ENCODE measurements around the gene MIA.
A peak's percentile ranks its signal among the peaks of the same experiment; 100 is the strongest.
"Not testable (repeated sequence)": the region's sequence is repeated elsewhere in the genome, so short reads cannot be mapped to it uniquely, and the experiment has no call there.

Gene MIA

DNA sequence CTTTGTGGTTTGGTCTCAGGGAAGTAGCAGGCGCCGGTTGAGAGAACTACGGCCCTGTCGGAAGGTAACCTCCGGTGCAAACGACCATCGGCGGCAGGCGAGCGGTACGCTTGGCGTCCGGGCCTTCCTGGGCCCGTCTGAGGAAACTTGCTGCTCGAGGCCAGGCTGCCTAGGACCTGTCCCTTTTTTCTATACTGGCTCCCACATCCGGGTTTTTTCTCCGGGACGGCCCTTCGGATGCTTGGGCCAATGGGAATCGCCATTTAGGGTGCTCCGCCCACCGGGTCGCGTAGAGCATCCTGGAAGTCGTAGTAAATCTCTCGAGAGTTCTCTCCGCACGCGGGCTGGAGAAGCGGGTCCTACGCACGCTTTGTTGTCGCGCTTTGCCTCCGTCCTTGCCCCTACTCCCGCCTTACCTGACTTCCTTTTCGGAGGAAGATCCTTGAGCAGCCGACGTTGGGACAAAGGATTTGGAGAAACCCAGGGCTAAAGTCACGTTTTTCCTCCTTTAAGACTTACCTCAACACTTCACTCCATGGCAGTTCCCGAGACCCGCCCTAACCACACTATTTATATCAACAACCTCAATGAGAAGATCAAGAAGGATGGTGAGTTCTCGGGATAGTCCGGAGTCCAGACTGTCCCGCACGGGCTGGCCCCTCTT is 24.3 kb upstream of the MIA start, which contains the start of gene SNRPA:
TSS of gene SNRPA (plus strand) at position 330 of the 664 bp plus-strand sequence. CDS start at position 536, 206 bp downstream.
- DNase-seq = peak; percentile 98

DNA sequence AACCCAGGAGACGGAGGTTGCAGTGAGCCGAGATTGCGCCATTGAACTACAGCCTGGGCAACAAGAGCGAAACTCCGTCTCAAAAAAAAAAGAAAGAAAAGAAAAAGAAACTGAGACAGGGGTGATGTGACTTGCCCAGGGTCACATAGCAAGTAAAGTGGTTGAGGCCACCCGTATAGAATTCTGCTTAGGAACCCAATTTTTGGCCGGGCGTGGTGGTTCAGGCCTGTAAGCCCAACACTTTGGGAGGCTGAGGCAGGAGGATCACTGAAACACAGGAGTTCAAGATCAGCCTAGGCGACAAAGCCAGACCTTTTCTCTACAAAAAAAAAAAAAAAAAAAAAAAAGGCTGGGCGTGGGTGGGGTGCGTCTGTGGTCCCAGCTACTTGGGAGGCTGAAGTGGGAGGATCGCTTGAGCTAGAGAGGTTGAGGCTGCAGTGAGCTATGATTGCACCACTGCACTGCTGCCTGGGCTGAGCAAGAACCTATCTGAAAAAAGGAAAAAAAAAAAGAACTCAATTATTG is 23.0 kb upstream of the MIA start:
- DNase-seq = no peak

DNA sequence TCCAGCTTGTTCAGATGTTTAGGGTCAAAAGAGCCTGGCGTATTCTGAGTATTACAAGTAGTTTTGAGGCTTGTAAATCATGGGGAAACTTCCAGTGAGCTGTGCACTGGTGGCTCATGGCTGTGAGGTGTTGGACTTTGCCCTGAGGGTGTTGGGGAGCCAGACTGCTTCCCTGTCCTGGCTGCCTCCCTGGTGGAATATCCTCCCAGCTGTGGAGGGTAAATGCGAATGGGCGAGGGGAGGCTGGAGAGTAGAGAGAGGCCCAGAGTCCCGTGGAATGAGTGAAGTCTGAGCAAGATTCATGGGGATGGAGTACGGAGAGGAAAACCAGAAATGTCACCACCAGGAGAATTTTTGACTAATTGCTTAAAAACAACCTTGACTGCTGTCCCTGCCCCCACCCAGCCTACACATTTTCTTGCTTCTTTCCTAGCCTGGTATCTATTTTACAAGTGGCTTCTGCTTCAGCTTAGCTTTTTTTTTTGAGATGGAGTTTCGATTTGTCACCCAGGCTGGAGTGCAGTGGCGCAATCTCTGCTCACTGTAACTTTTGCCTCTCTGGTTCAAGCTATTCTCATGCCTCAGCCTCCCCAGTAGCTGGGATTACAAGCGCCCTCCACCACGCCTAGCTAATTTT is 20.6 kb upstream of the MIA start:
- DNase-seq = no peak

DNA sequence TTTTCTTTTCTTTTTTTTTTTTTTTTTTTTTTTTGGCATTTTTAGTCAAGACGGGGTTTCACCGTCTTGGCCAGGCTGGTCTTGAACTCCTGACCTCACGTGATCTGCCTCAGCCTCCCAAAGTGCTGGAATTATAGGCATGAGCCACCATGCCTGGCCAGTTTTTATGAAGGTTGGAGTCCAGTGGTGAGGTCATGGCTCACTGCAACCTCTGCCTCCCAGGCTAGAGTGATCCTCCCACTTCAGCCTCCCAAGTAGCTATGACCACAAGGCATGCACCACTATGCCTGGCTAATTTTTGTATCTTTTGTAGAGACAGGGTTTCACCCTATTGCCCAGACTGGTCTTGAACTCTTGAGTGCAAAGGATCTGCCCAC is 20.1 kb upstream of the MIA start:
- no peak for DNase-seq

DNA sequence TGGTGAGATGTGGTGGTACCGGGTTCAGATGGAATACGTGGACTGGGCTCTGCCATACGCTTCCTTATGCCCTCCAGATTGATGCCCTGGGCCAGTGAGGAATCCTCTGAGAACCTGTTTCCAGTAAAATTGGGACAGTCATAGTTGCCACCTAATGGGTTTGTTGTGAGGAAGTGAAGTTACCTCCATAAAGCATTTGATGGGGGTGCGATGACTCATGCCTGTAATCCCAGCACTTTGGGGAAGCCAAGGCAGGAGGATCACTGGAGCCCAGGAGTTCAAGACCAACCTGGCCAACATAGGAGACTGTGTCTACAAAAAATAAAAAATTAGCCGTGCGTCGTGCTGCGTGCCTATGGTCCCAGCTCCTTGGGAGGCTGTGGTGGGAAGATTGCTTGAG is 19.5 kb upstream of the MIA start:
- no peak for DNase-seq

DNA sequence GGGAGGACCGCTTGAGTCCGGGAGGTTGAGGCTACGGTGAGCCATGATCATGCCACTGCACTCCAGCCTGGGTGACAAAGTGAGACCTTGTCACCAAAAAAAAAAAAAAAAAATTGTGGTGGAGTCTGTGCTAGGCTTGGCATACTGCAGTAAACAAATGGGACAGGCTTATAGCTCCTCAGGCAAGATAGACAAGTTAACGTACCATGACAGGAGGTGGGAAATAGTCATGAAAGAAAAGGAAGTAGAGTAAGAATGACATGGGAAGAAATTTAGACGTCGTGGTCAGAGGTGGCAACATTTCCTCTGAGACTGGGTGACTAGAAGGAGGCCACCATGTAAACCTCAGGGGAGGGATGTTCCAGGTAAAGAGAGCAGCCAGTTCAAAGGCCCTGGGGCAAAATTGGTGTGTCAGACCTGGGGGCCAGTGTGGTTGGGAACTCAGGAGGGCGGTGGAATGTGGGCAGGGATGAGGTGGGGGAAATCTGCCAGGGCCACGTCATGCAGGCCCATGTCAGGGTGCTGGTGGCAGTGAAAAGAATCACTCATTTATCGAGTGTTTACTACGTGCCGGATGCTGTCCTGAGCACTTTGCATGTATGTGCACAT is 18.7 kb upstream of the MIA start:
- no peak for DNase-seq

DNA sequence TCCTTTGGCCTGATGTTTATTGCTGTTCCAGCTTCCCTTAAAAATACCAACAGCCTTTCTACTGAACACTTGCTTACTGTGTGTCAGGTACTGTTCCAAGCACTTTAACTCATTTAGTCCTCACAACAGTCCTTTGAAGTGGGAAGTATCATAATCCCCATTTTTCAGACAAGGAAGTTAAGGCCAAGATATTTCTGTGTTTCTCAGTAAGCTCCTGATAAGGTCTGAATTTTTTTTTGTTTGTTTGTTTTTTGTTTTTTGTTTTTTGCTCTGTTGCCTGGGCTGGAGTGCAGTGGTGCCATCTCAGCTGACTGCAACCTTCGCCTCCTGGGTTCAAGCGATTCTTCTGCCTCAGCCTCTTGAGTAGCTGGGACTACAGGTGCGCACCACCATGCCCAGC is 16.8 kb upstream of the MIA start:
- no peak for DNase-seq

DNA sequence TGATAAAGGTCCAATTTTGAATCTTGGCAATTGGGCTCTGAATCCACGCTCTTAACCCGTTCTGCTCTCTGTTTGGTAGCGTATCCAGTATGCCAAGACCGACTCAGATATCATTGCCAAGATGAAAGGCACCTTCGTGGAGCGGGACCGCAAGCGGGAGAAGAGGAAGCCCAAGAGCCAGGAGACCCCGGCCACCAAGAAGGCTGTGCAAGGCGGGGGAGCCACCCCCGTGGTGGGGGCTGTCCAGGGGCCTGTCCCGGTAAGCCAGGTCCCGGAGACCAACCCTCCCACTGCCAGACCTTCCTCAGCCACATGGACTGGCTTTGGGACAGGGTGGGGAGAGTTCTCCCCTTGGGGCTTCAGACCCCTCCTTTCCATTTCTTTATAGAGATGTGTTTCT is 16.0 kb upstream of the MIA start:
- DNase-seq = no peak

DNA sequence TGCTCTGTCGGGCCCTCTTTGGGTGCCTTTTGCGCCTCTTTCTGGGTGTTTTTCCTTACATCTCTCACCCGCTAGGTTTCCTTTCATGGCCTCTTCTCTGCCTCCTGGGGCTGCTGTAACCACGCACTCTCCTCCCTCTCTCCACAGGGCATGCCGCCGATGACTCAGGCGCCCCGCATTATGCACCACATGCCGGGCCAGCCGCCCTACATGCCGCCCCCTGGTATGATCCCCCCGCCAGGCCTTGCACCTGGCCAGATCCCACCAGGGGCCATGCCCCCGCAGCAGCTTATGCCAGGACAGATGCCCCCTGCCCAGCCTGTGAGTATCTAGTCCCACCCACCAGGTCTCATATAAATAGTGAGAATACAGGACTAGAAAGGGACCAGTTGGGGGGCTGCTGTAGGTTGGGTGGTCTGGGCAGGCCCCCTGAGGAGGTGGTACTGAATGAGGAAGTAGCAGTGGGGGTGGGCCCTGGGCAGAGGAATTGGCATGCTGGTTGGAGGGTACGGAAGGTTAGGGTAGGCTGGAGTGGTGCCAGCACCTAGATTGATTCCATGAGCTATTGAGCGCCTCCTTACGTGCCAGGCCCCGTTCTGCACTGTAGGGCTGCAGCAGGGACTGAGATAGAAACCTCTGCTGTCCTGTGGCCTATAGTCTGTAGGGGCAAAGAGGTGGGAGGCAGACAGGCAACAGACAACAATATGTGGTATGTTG is 12.4 kb upstream of the MIA start:
- no peak for DNase-seq

DNA sequence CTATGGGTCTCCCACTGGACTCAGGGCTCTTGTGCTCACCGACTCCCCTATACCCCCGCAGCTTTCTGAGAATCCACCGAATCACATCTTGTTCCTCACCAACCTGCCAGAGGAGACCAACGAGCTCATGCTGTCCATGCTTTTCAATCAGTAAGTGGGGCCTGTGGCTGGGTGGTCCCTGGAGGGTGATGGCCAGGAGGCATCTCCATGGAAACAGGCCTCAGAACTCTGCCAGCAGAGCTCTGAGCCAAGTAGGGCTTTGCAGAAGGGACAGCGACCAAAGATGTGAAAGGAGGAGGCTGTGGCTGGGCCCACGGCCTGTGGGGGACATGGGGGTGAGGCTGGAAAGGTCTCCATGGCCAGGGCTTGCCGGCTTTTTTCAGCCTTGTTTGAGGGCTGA is 11.8 kb upstream of the MIA start:
- no peak for DNase-seq

DNA sequence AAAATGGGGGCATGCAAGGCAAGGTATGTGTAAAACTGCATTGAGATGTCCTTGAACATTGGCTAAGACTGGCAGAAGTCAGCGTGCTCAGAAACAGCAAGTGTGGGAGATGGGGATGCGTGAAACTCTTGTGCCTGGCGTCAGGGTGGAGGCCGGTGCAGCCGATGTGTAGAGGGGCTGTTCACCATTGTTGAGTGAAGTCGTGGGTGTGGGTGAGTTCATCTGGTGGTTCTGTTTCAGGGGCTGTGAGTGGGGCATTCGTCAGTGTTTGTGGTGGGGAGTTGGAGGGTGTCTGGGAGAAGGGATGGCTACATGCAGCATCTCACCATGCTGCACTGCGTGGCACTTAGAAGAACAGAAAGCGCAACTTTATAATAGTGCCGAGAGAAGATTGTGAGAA is 11.4 kb upstream of the MIA start:
- no peak for DNase-seq

DNA sequence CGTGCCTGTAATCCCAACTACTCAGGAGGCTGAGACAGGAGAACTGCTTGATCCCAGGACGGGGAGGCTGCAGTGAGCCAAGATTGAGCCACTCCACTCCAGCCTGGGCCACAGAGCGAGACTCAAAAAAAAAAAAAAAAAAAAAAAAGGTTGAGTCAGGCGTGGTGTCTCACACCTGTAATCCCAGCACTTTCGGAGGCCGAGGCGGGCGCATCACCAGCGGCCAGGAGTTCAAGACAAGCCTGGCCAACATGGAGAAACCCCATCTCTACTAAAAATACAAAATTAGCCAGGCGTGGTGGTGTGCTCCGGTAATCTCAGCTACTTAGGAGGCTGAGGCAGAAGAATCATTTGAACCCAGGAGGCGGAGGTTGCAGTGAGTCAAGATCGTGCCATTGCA is 8.9 kb upstream of the MIA start:
- DNase-seq = not testable (repeated sequence)

DNA sequence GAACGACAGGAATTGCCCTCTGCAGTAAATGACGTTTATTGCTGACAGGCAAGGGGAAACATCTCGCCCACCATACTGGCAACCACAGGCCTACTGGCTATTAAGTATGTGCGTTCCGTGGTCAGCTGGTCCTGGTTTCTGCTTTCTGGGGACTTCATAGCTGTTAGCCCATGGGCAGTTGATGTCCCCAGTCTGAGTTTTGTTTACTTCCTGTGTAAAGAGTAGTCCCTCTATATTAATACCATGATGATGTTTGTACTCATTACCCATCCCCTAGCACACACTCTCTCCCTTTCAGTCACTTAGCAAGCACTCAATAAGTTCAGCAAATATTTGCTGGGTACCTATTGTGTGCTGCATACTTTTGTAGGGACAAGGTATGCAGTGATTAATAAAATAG is 6.5 kb upstream of the MIA start:
- no peak for DNase-seq

DNA sequence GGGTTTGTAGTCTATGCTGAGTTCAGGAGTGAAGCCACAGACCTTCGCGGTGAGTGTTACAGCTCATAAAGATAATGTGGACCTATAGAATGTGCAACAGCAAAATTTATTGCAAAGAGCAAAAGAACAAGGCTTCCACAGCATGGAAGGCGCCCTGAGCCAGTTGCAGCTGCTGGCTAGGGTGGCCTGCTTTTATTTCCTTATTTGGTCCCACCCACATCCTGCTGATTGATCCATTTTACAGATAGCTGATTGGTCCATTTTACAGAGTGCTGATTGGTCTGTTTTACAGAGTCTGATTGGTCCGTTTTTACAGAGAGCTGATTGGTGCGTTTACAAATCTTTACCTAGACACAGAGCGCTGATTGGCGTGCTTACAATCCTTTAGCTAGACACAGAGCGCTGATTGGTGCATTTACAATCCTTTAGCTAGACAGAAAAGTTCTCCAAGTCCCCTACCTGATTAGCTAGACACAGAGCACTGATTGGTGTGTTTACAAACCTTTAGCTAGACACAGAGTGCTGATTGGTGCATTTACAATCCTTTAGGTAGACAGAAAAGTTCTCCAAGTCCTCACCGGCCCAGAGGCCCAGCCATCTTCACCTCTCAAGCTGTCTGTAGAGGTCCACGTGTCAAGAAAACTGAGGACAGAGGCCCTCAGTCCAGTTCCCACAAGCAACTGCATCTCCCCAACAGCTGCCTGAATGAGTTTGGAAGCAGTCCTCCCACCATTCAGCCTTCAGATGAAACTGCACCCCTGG is 4.0 kb upstream of the MIA start:
- DNase-seq = not testable (repeated sequence)

DNA sequence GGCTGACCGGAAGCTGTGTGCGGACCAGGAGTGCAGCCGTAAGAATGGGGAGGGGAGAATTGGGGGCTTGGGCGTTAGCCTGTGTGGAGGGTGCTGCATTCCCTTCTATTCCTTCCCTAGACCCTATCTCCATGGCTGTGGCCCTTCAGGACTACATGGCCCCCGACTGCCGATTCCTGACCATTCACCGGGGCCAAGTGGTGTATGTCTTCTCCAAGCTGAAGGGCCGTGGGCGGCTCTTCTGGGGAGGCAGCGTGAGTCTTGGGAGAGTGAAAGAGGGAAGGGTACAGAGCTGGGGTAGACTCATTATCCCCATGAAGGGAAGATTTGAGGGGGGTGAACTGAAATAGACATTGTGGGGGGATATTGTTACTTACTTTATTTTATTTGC is 306 bp downstream of the MIA start:
- no peak for DNase-seq

DNA sequence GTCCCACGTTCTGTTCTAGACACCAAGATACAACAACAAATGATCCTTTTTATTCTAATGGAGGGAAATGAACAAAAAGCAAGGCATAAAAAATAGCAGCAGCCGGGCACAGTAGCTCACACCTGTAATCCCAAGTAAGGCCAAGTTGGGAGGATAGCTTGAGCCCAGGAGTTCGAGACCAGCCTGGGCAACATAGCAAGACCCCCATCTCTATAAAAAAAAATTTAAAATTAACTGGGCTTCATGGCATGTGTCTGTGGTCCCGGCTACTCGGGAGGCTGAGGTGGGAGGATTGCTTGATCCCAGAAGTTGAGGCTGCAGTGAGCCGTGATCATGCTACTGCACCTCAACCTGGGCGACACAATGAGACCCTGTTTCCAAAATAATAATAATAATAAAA is 1.0 kb downstream of the MIA start:
- no peak for DNase-seq

DNA sequence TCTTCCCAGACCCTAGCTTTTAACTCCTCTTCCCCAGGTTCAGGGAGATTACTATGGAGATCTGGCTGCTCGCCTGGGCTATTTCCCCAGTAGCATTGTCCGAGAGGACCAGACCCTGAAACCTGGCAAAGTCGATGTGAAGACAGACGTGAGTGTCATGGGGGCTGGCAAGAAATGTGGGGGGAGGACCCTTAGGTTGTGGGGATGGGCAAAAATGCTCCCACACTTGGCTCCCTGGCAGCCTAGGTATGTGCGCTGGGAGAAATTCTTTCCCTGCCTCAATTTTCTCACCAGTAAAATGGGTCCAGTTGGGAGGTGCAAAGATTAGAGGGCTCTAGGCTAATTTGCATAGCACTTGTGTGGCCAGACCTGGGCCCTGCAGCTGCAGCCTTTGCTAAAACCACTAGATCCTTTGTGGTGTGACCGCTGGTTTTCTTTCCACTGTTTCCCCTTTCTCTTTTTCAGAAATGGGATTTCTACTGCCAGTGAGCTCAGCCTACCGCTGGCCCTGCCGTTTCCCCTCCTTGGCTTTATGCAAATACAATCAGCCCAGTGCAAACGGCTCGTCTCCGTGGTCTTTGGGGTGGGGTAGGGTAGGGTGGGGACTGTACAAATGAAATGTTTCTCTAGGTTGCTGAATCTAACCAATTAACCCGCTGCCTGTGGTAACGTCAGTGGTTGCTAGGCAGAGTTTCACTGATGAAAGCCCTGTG is 1.8 kb downstream of the MIA start:
- peak; percentile 95 for DNase-seq

DNA sequence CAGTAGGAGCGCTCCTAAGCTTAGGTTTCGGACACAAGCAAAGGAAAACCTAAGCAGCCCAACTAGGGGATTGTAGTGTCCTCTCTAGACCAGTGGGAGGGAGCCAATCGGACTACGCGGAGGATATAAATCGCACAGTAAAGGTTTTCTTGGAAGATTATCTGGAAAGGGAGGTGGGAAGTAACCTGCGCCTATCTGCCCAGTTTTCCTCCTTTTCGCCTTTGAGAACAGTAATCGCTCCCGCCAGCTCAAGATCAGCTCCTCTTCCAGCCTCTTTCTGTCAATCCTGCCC is 2.3 kb downstream of the MIA start:
- DNase-seq = no peak

DNA sequence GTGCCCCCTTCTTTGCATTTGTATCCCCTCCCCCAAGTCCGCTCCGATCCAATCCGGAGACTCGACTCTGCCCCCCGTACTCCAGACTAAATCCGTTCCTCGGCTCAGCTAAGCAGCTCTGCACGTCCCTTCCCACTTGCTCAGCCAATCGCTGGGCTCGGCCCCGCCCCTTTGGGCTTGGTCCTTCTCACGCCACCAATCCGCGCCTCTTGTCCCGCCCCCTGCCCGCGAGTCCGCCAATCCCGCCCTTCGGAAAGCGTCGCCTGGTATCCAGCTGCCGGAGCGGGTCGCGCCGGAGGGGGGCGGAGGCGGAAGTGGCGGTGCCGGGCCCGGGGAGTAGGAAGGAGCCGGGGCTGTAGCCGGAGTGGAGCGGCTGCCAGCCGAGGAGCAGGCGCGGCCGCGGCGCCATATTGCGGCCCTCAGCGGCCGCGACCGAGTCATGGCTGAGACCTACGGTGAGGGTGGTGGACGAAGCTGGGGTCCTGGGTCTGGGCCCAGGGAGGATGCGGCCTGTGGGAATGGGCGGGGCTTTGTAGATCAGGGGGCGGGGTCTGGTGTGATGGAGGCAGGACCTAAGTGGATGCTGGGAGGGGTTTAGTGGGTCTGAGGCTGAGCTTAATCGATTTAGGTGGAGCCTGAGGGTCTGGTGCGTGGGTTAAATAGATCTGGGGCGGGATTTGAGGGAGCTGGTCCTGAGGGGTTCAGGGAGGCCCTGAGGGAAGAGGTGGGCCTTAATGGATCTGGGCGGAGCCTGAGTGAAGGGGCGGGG is 2.8 kb downstream of the MIA start, which contains the start of gene RAB4B:
TSS of gene RAB4B (plus strand) at position 311 of the 769 bp plus-strand sequence. CDS start at position 440, 129 bp downstream.
- peak; percentile 100 for DNase-seq

DNA sequence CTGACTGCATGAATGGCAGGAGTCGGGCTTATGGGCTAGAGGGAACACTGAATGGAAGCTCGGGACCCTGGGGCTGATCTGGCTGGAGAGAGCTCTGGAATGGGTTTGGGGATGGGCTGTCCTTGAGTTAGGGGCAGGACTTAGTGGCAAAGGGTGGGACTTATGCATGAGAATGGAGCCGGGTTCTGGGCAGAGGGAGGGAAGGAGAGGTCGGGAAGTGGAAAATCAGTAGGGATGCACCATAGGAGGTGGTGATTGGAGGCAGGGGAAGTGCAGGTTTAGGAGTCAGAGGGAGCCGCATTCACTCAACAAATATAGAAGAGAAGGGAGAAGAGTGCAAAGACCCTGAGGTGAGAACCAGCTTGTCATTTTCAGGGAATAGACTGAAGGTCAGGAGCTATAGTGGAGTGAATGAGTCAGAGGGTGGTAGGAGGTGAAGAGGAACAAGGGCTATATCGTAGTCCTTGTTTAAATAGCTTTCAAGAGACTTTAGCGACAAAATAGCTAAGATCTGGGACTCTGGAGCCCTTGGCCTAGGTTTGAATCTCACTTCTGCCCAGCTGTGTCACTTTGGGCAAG is 3.5 kb downstream of the MIA start:
- DNase-seq = no peak

DNA sequence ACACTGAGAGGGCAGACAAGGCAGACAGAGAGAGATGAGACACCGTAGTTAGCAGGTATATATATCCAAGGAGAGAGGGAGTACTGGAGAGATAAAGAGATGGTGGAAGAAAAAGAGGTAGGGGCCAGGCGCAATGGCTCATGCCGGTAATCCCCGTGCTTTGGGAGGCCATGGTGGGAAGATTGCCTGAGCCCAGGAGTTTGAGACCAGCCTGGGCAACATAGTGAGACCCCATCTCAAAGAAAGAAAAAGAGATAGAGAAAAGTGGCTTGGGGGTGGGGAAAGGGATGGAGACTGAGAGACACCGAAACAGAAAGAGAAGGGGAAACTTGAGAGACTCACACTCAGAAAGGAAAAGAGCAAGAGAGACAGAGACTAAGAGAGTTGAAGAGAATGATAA is 5.3 kb downstream of the MIA start:
- DNase-seq = no peak
